Activated T-cell treated with anti-CD3 and anti-CD28 coated beads, Interleukin-2, amount 50 U/mL, for 4 hours (primary cell): Measurements from ENCODE around the gene TBKBP1. TPM values are rescaled to one million over a fixed set of nuclear protein-coding genes. Genes with fewer than 3 reads are reported as not detected.
A peak's percentile ranks its signal among the peaks of the same experiment; 100 is the strongest.

ENCODE experiments used
- ATAC-seq, 2 donors: fragments of 200-7000 bp; cut with Tn5 transposase; one replicate each; pipeline ENCODE4 v1.10.0; 2021
- DNase-seq: peaks from one replicate; pipeline ENCODE4 v3.0.0-alpha.2; 2020
- H3K27me3 Mint-ChIP-seq: one replicate; pipeline ENCODE4 v1.8.0; 2021; ENCODE audit warnings: low read depth, mixed read lengths
- H3K36me3 Mint-ChIP-seq: one replicate; pipeline ENCODE4 v1.8.0; 2022; ENCODE audit warnings: mixed read lengths; ENCODE audit not compliant: insufficient read depth
- H3K4me1 Mint-ChIP-seq: one replicate; pipeline ENCODE4 v1.8.0; 2021; ENCODE audit warnings: low read depth, mixed read lengths
- H3K4me3 Mint-ChIP-seq: one replicate; pipeline ENCODE4 v1.8.0; 2021; ENCODE audit warnings: mild to moderate bottlenecking, moderate library complexity, mixed read lengths
- H3K9me3 Mint-ChIP-seq: one replicate; pipeline ENCODE4 v1.8.0; 2021; ENCODE audit warnings: mixed read lengths
- total RNA-seq, 3 donors: library from RNA; stranded (reverse); gene quantifications; one replicate each; pipeline ENCODE4 v1.2.1, GENCODE V29; 2021

TBKBP1 gene
- total RNA-seq, 3 donors from 2014 or later, result 24.4 to 34.7 (median 24.6) TPM

- Mint-ChIP-seq H3K4me1 (peaks cover 69% of the 10 kb centered on the region), H3K9me3 (no peaks in the 10 kb centered on the region), H3K27me3 (no peaks in the 10 kb centered on the region), H3K36me3 (peaks cover 13% of the 10 kb centered on the region), H3K4me3 (no peak overlapping the region)
- ATAC-seq (no peak), DNase-seq (no peak)
Measured at GRCh38 chr17:47711366-47712099, 17.6 kb downstream of the TBKBP1 start.

GRCh38 chr17:47712330-47713023 lies 18.5 kb downstream of the TBKBP1 start:
- ATAC-seq, result no peak
- Mint-ChIP-seq H3K27me3 (no peaks in the 10 kb centered on the region), H3K4me1 (peaks cover 69% of the 10 kb centered on the region), H3K9me3 (no peaks in the 10 kb centered on the region), H3K4me3 (no peak overlapping the region), H3K36me3 (peaks cover 13% of the 10 kb centered on the region)
- DNase-seq, result no peak

GRCh38 chr17:47713980-47714700 lies 20.2 kb downstream of the TBKBP1 start:
- Mint-ChIP-seq H3K27me3 (no peaks in the 10 kb centered on the region), H3K4me1 (peaks cover 82% of the 10 kb centered on the region), H3K4me3 (peak overlapping the region; percentile 44), H3K9me3 (no peaks in the 10 kb centered on the region), H3K36me3 (peaks cover 13% of the 10 kb centered on the region)
- ATAC-seq (no peak), DNase-seq (no peak)

DNA sequence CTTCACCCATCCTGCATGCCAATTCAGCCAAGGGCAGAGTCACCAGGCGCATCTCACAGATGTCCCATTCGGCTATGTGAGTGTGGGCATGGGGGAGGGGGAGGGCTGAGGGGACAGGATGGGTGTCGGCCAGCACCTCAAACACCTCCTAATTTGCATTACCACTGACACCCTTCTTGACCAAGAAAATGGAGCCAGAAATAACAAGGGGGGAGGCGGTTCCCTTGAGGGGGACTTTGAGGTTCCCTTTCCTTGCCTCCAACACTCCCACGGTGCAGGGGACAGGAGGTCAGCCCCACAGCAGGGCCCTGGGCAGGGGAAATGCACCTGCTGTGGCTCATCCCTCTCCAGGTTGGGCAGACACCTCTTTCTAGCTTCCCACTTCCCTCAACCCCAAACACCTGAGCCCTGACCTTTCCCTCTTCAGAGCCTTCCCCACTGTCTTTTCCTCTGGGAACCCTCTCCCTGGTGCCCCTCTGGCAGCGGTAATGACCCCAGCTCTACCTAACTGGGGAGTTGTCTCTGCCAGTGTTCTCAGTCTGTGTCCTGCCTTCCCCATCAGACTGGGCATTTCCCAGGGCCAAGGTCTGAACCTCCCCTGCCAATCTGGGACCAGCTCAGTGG lies 20.9 kb downstream of the TBKBP1 start:
- Mint-ChIP-seq H3K4me1 (peaks cover 87% of the 10 kb centered on the region), H3K4me3 (no peak overlapping the region), H3K27me3 (no peaks in the 10 kb centered on the region), H3K9me3 (no peaks in the 10 kb centered on the region), H3K36me3 (peaks cover 7% of the 10 kb centered on the region)
- DNase-seq, result no peak
- no peak for ATAC-seq

DNA sequence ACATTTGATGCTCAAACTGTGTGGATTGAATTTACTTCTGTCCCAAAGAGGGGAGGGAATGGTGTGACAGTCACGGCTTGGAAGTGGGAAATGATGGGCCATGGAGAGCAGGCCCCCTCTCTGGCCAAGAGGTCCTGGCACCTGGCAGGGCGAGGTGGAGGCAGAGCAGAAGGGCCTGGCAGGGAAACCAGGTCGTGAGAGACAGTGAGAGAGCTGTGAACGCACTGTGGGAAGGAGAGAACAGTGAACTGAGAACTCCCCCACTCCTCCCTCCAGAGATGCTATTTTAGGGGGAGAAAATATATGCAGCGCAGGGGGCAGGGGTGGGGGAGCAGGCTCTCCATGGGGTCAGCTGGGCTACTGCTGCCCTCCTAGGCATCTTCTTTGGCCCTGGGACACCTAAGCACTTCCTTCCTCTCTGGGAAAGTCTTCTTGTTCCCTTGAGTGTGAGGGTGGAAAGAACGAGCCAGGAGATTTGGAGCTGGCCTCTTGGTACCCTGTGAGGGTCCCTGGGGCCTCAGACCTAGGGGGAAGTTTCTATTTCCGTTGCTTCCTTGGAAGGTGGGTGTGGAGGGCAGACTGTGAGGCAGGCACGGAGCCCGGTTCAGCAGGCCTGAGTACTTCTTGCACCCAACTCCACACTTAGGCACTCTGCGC lies 21.8 kb downstream of the TBKBP1 start:
- Mint-ChIP-seq H3K4me3 (peak overlapping the region; percentile 21), H3K9me3 (no peaks in the 10 kb centered on the region), H3K4me1 (peaks cover 93% of the 10 kb centered on the region), H3K27me3 (no peaks in the 10 kb centered on the region), H3K36me3 (peaks cover 2% of the 10 kb centered on the region)
- no peak for DNase-seq
- ATAC-seq, result no peak

DNA sequence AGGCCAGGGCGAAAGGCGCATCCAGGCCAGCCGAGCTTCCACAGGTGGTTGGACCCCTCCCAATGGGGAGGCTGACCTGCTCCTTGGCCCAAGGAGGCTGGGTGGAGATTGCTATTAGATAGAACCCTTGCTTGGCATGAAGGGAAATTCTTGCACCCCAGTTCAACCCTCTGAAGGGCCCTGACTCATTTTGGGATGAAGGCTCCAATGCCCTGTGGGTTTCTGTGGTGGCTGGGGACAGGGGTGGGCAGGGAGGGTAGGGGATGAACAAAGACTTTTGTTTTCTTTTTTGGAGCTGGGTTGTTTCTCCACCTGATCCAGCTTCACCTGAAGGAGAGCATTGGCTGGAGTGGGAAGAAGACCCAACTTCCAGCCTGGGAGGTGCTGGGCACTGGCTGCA lies 22.4 kb downstream of the TBKBP1 start:
- peak overlapping the region; percentile 77 for H3K4me3 Mint-ChIP-seq

GRCh38 chr17:47717261-47717697 lies 23.3 kb downstream of the TBKBP1 start:
- ATAC-seq, result no peak
- H3K36me3 Mint-ChIP-seq, result no peaks in the 10 kb centered on the region
- no peaks in the 10 kb centered on the region for H3K9me3 Mint-ChIP-seq
- no peaks in the 10 kb centered on the region for H3K27me3 Mint-ChIP-seq
- peak overlapping the region; percentile 77 for H3K4me3 Mint-ChIP-seq
- no peak for DNase-seq
- H3K4me1 Mint-ChIP-seq, result peaks cover 97% of the 10 kb centered on the region

More for the DNA sequence above, 22.4 kb downstream of the TBKBP1 start:
- no peak for DNase-seq
- Mint-ChIP-seq H3K4me1 (peaks cover 95% of the 10 kb centered on the region), H3K27me3 (no peaks in the 10 kb centered on the region), H3K36me3 (peaks cover 2% of the 10 kb centered on the region), H3K9me3 (no peaks in the 10 kb centered on the region)
- ATAC-seq, result no peak

DNA sequence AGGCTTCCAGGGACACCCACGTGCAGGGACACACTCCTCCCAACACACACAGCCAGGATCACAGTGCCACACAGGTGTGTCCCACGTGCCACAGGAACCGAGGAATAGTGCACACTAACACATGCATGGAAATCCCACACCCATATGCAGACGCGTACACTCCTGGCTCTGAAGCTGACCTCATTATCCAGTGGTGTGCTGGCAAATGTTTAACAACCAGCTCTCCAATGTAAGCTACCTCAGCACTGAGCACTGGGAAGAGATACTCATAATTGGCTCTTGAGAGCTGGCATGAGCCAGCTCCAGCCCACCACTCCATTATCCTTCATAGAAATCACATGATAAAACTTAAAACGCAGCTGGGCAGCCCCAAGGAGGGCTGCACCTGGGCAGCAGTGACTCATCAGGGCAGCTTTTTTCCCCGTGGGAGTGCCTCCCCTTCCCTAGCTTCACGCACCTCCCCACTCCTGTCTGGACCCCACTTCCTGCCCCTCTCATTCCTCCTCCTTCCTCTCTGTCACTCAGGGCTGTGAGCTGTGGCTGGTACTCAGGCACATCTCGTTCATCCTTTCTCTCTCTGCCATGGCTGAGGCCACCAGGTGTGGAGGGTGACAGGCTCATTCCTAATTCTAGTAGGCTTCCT lies 24.1 kb downstream of the TBKBP1 start:
- Mint-ChIP-seq H3K9me3 (no peaks in the 10 kb centered on the region), H3K4me3 (peak overlapping the region; percentile 77), H3K4me1 (peaks cover 98% of the 10 kb centered on the region), H3K27me3 (no peaks in the 10 kb centered on the region), H3K36me3 (no peaks in the 10 kb centered on the region)
- peak; percentile 57 for DNase-seq
- peak in 1 of 2 donors; percentile 2 for ATAC-seq

- Mint-ChIP-seq H3K27me3 (no peaks in the 10 kb centered on the region), H3K36me3 (no peaks in the 10 kb centered on the region), H3K4me1 (peaks cover 99% of the 10 kb centered on the region), H3K4me3 (peak overlapping the region; percentile 77), H3K9me3 (no peaks in the 10 kb centered on the region)
- ATAC-seq, result no peak
- no peak for DNase-seq
Measured at GRCh38 chr17:47718634-47719405, 24.9 kb downstream of the TBKBP1 start.

DNA sequence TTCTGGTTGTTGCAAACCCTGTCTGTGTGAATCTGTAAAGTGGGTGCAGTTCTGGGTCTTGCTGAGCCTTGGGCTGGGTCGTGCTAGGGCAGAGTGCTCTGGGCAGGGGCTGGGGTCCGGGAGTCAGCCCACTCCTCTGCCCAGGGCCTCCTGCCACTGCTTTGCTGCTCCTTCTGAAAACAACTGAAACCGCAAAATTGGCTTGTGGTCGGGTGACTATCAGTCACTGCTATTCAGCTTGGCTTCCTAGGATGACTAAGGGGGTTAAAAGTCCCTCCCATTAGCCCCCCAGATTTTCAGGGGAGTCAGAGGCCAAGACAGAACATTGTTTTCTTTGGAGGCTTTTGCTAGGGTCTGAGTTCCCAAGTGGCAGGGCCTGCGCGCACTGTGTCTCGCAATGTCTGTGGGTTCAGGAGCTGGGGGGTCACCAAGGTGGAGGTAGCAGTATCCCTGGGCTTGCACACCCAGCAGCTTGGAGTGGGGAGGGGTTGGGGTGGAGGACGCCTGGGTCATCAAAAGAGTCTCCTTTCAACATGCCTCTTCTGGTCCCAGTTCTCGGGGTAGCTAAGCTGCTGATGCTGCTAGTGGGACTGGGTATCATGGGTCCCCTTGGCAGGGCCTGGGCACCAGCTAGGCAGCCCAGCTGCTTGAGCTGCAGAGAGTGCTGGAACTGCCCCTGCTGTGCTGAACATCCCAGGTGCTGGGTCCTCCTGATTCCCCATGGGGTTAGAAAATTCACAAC lies 25.6 kb downstream of the TBKBP1 start:
- no peaks in the 10 kb centered on the region for H3K36me3 Mint-ChIP-seq
- ATAC-seq (peak; percentile 51 to 53), DNase-seq (peak; percentile 63)
- H3K4me3 Mint-ChIP-seq, result peak overlapping the region; percentile 77
- no peaks in the 10 kb centered on the region for H3K27me3 Mint-ChIP-seq
- no peaks in the 10 kb centered on the region for H3K9me3 Mint-ChIP-seq
- H3K4me1 Mint-ChIP-seq, result peaks cover 95% of the 10 kb centered on the region

DNA sequence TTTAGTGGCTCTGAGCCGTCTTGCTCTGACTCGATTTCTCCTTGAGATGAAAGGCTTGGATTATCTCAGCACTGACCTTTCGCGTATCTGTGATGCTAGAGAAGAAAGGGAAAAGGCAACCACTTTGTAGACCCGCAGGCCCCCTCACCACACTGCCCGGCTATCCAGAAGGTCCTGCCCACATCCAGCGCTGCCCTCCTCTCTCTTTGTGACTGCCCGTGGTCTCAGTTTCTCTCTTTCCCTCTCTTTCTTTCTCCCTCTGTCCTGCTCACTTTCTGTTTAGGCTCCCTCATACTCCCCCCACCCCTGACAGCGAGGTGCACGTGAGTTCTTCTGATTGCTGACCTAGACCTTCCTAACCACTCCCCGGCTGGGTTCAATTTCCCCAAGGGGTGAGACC lies 26.2 kb downstream of the TBKBP1 start:
- H3K9me3 Mint-ChIP-seq, result no peaks in the 10 kb centered on the region
- no peaks in the 10 kb centered on the region for H3K36me3 Mint-ChIP-seq
- H3K27me3 Mint-ChIP-seq, result no peaks in the 10 kb centered on the region
- ATAC-seq (no peak), DNase-seq (no peak)
- peaks cover 96% of the 10 kb centered on the region for H3K4me1 Mint-ChIP-seq
- H3K4me3 Mint-ChIP-seq, result peak overlapping the region; percentile 20

DNA sequence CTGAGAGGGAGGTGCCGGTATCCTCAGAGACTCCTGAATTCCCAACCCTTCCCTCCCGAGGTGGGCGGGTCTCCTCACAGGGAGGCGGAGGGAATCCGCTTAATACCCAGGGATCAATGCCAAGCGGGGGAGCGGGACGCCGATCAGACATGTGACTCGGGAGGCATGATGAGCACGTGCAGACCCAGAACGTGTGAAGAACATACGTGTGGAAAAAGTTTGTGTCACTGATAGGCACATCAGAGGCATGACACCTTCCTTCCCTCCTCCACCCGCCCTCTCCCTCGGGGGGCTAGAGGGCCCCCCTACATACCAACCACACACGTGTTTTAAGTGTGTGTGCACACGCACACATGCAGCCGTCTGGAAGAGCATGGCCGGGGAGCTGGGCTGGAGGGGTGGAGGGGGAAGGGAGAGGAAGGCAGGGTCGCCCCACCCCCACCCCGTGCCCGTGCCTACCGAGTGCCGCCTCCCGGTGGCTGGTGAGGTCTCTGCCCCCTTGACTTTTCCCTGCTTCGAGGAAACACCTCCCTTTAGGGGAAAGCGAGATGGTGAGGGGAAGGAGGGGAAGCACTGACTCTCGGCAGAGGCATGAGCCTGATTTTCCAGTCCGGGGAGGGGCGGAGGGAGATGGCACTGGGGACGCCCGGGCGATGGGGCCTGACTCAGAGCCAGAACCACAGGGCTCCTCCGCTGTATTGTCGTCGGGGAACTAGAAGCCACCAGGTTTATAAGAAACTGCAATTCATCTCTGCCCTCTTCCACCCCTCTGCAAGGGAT lies 27.0 kb downstream of the TBKBP1 start:
- H3K4me1 Mint-ChIP-seq, result peaks cover 93% of the 10 kb centered on the region
- peak; percentile 98 for DNase-seq
- no peaks in the 10 kb centered on the region for H3K9me3 Mint-ChIP-seq
- peak overlapping the region; percentile 78 for H3K4me3 Mint-ChIP-seq
- ATAC-seq, result peak; percentile 72 to 74
- no peaks in the 10 kb centered on the region for H3K36me3 Mint-ChIP-seq
- no peaks in the 10 kb centered on the region for H3K27me3 Mint-ChIP-seq
